NB4 (cell line): Measurements from ENCODE around the gene PTGES2.

Source experiments
- CTCF ChIP-seq: IDR thresholded peaks from one replicate; pipeline ENCODE4 v1.5.1; 2012; ENCODE audit warnings: low read depth, low read length
- MYC ChIP-seq: IDR thresholded peaks from 2 replicates; pipeline ENCODE4 v1.6.1; 2011; ENCODE audit warnings: low read depth, low read length
- POLR2A ChIP-seq: IDR thresholded peaks from 2 replicates; pipeline ENCODE4 v1.6.1; 2011; ENCODE audit warnings: mild to moderate bottlenecking; ENCODE audit not compliant: insufficient read length; ENCODE audit errors: extremely low read depth

GRCh38 chr9:128163523-128164306 is 36.2 kb upstream of the PTGES2 start:
- TF ChIP-seq CTCF: no peak
- no peak for TF ChIP-seq POLR2A
- TF ChIP-seq MYC: no peak
